Islet of Langerhans (tissue), 1 donor: Measurements from ENCODE around the gene ZNF763.
"Not testable (repeated sequence)": the region's sequence is repeated elsewhere in the genome, so short reads cannot be mapped to it uniquely, and the experiment has no call there.

Source experiments
- FAIRE-seq: peaks from one replicate; lab custom pipeline; 2011; peaks lifted over from hg19 to GRCh38; lab: Jason Lieb, UNC

ZNF763 gene

GRCh38 chr19:11973019-11973810 is 8.4 kb downstream of the ZNF763 start:
- no peak for FAIRE-seq

- FAIRE-seq = no peak
These were observed 13.8 kb downstream of the ZNF763 start for GRCh38 chr19:11978492-11979100.

GRCh38 chr19:11979527-11979926 is 14.7 kb downstream of the ZNF763 start:
- no peak for FAIRE-seq

GRCh38 chr19:11982526-11982925 is 17.7 kb downstream of the ZNF763 start:
- no peak for FAIRE-seq

- no peak for FAIRE-seq
These were observed 20.1 kb downstream of the ZNF763 start for GRCh38 chr19:11984986-11985385.

GRCh38 chr19:11986754-11987153 is 21.9 kb downstream of the ZNF763 start:
- FAIRE-seq = no peak

- FAIRE-seq = no peak
These were observed 22.8 kb downstream of the ZNF763 start for GRCh38 chr19:11987405-11988281.

GRCh38 chr19:11989112-11989456 is 24.2 kb downstream of the ZNF763 start:
- FAIRE-seq = peak; percentile 71

- not testable (repeated sequence) for FAIRE-seq
These were observed 27.1 kb downstream of the ZNF763 start for GRCh38 chr19:11991921-11992320.

- FAIRE-seq = no peak
These were observed 30.3 kb downstream of the ZNF763 start for GRCh38 chr19:11995174-11995573.

GRCh38 chr19:12000152-12000981 is 35.5 kb downstream of the ZNF763 start:
- no peak for FAIRE-seq

- no peak for FAIRE-seq
These were observed 50.3 kb downstream of the ZNF763 start for GRCh38 chr19:12015015-12015752.

- FAIRE-seq = no peak
These were observed 50.9 kb downstream of the ZNF763 start for GRCh38 chr19:12015753-12016116.
